WERI-Rb-1 (cell line): ENCODE data around the gene CHIT1.

Experiments used
- DNase-seq: peaks from one replicate; pipeline ENCODE4 v3.0.0-alpha.2; 2020
- H3K27ac ChIP-seq: fragments of 250-450 bp; sonication (Bioruptor Pico); 2 replicates; pipeline ENCODE4 v1.5.1; 2020; ENCODE audit warnings: mild to moderate bottlenecking, moderate library complexity
- H3K27me3 ChIP-seq: fragments of 250-450 bp; sonication (Bioruptor Pico); 2 replicates; pipeline ENCODE4 v1.5.1; 2021; ENCODE audit warnings: mild to moderate bottlenecking, low read depth, moderate library complexity; ENCODE audit not compliant: insufficient read depth, severe bottlenecking
- H3K36me3 ChIP-seq: fragments of 250-450 bp; sonication (Bioruptor Pico); 2 replicates; pipeline ENCODE4 v1.5.1; 2020; ENCODE audit warnings: mild to moderate bottlenecking, moderate library complexity
- H3K4me3 ChIP-seq: 2 replicates; pipeline ENCODE4 v1.5.1; 2011; ENCODE audit warnings: low read depth, mild to moderate bottlenecking, control low read depth, low read length
- H3K9me3 ChIP-seq: fragments of 250-450 bp; sonication (Bioruptor Pico); 2 replicates; pipeline ENCODE4 v1.5.1; 2021; ENCODE audit warnings: mild to moderate bottlenecking, moderate library complexity; ENCODE audit not compliant: severe bottlenecking
- CTCF ChIP-seq: IDR thresholded peaks from 2 replicates; pipeline ENCODE4 v1.5.1; 2011; ENCODE audit warnings: low read depth, mild to moderate bottlenecking, control low read depth, inconsistent platforms, low read length

Gene CHIT1

GRCh38 chr1:203180611-203181330 is 48.7 kb downstream of the CHIT1 start:
- H3K4me3 ChIP-seq = no peak overlapping the region
- no peaks in the 10 kb centered on the region for H3K27me3 ChIP-seq
- peaks cover 7% of the 10 kb centered on the region for H3K36me3 ChIP-seq
- no peaks in the 10 kb centered on the region for H3K9me3 ChIP-seq
- peak overlapping the region; percentile 94 for H3K27ac ChIP-seq
- peak; percentile 93 for DNase-seq
- TF ChIP-seq CTCF = no peak

- Histone ChIP-seq H3K36me3 (peaks cover 7% of the 10 kb centered on the region), H3K27ac (peak overlapping the region; percentile 94), H3K9me3 (no peaks in the 10 kb centered on the region), H3K27me3 (no peaks in the 10 kb centered on the region), H3K4me3 (no peak overlapping the region)
- TF ChIP-seq CTCF = no peak
- no peak for DNase-seq
These were observed 49.8 kb downstream of the CHIT1 start for GRCh38 chr1:203179667-203180005.

GRCh38 chr1:203178821-203179666 is 50.4 kb downstream of the CHIT1 start:
- peak overlapping the region; percentile 29 for H3K4me3 ChIP-seq
- H3K9me3 ChIP-seq = no peaks in the 10 kb centered on the region
- no peaks in the 10 kb centered on the region for H3K27me3 ChIP-seq
- DNase-seq = peak; percentile 60
- peaks cover 7% of the 10 kb centered on the region for H3K36me3 ChIP-seq
- peak overlapping the region; percentile 94 for H3K27ac ChIP-seq
- no peak for TF ChIP-seq CTCF

GRCh38 chr1:203178083-203178482 is 51.4 kb downstream of the CHIT1 start:
- TF ChIP-seq CTCF = 0 out of 2 replicates have a peak, but pooled peaks have one; percentile 17
- peak overlapping the region; percentile 29 for H3K4me3 ChIP-seq
- H3K27ac ChIP-seq = peak overlapping the region; percentile 94
- peak; percentile 97 for DNase-seq
- H3K27me3 ChIP-seq = no peaks in the 10 kb centered on the region
- no peaks in the 10 kb centered on the region for H3K9me3 ChIP-seq
- peaks cover 7% of the 10 kb centered on the region for H3K36me3 ChIP-seq

GRCh38 chr1:203177470-203178039 is 51.9 kb downstream of the CHIT1 start:
- Histone ChIP-seq H3K27ac (peak overlapping the region; percentile 94), H3K36me3 (peaks cover 7% of the 10 kb centered on the region), H3K4me3 (peak overlapping the region; percentile 29), H3K9me3 (no peaks in the 10 kb centered on the region), H3K27me3 (no peaks in the 10 kb centered on the region)
- peak; percentile 94 for DNase-seq
- TF ChIP-seq CTCF = no peak
